Upper lobe of left lung (tissue), 4 donors: Measurements from ENCODE around the gene ANKRD60.

Experiments
- EP300 ChIP-seq, 4 donors: sonication (generic); formaldehyde crosslinking; IDR thresholded peaks; one replicate each; pipeline ENCODE4 v1.5.1; 2017; ENCODE audit warnings: antibody characterized with exemption in 4 of 4, control low read depth in 2 of 4
- POLR2A ChIP-seq, 4 donors: fragments of 450-650 bp; IDR thresholded peaks; one replicate each; pipeline ENCODE4 v1.5.1; 2016 to 2017; ENCODE audit warnings: antibody characterized with exemption in 4 of 4, mild to moderate bottlenecking in 2 of 4

GRCh38 chr20:58168843-58169242 is 59.6 kb downstream of the ANKRD60 start:
- no peak for TF ChIP-seq EP300 (IDR thresholded peaks at IDR 0.05)
- TF ChIP-seq POLR2A (IDR thresholded peaks at IDR 0.05) = no peak
